Sigmoid colon (tissue), 7 donors: ENCODE measurements around the gene RSPH1. TPM values are rescaled to one million over a fixed set of nuclear protein-coding genes. Genes with fewer than 3 reads are reported as not detected.

Experiments used
- DNase-seq: peaks from one replicate; pipeline ENCODE4 v3.0.0-alpha.2; 2019
- H3K27ac ChIP-seq, 4 donors: fragments of 200-600 bp; sonication (generic); one replicate each; pipeline ENCODE4 v1.5.1; 2016 to 2019; ENCODE audit warnings: mild to moderate bottlenecking in 1 of 4
- H3K27me3 ChIP-seq, 3 donors: fragments of 200-600 bp; sonication (generic); one replicate each; pipeline ENCODE4 v1.5.1; 2019; ENCODE audit warnings: mild to moderate bottlenecking in 1 of 3
- H3K36me3 ChIP-seq, 4 donors: fragments of 200-600 bp; sonication (generic); one replicate each; pipeline ENCODE4 v1.5.1; 2016 to 2019
- H3K4me1 ChIP-seq, 4 donors: fragments of 200-600 bp; sonication (generic); one replicate each; pipeline ENCODE4 v1.5.1; 2017 to 2019
- H3K4me3 ChIP-seq, 4 donors: fragments of 200-600 bp; sonication (generic); one replicate each; pipeline ENCODE4 v1.5.1; 2017 to 2019; ENCODE audit warnings: mild to moderate bottlenecking in 2 of 4, moderate library complexity in 1 of 4
- H3K9me3 ChIP-seq, 4 donors: fragments of 200-600 bp in 3 of 4; sonication (generic) in 3 of 4; one replicate each; pipeline versions ENCODE4 v1.5.1 to v1.6.1; 2013 to 2019
- EP300 ChIP-seq, 4 donors: sonication (generic); formaldehyde crosslinking; IDR thresholded peaks; one replicate each; pipeline ENCODE4 v1.6.1; 2017; ENCODE audit warnings: antibody characterized with exemption in 4 of 4
- POLR2A ChIP-seq, 2 donors: fragments of 450-650 bp; IDR thresholded peaks; one replicate each; pipeline ENCODE4 v1.6.1; 2016; ENCODE audit warnings: antibody characterized with exemption in 2 of 2, mild to moderate bottlenecking in 2 of 2, moderate library complexity in 2 of 2
- POLR2AphosphoS5 ChIP-seq, 4 donors: sonication (generic); formaldehyde crosslinking; IDR thresholded peaks; one replicate each; pipeline ENCODE4 v1.6.1; 2017; ENCODE audit warnings: antibody characterized with exemption in 4 of 4
- WGBS, 2 donors: extraction: QIAGEN DNeasy Blood & Tissue Kit; methylation state at CpG; one replicate each; pipeline ENCODE4 v1.1.7; 2013; 5-methylcytosine and 5-hydroxymethylcytosine counted together
- intact Hi-C: fragments of 100-400 bp; cut with DNase I; formaldehyde crosslinking; loops from one replicate; pipeline ENCODE4 v1.15.1; 2023
- polyA plus RNA-seq, 3 donors: library from polyadenylated mRNA; stranded (reverse); fragments of 200-250 nt; gene quantifications; one replicate each; pipeline ENCODE4 v1.2.3, GENCODE V29; 2013
- total RNA-seq, 4 donors: library from RNA; depleted of rRNA; stranded (reverse); fragments of >200 nt; gene quantifications; one replicate each; pipeline ENCODE4 v1.1.0, GENCODE V29; 2016
- TF ChIP-seq, protein P1 (sequence below), 4 experiments: fragments of 450-650 bp in 3 of 4; fragments of 200-600 bp in 1 of 4; IDR thresholded peaks; one replicate each; pipeline ENCODE4 v1.5.1; 2016 to 2019; ENCODE audit warnings: antibody characterized with exemption in 4 of 4, mild to moderate bottlenecking in 3 of 4, moderate library complexity in 2 of 4
- donor health status: healthy with polysubstance abuse.
- donor health status: Bipolar disorder and iron deficiency.
- donor health status: healthy.

The RSPH1 gene
- total and polyA plus RNA-seq, 7 donors = 1.2 to 13.4 (median 3.0) TPM; not detected in 2

DNA sequence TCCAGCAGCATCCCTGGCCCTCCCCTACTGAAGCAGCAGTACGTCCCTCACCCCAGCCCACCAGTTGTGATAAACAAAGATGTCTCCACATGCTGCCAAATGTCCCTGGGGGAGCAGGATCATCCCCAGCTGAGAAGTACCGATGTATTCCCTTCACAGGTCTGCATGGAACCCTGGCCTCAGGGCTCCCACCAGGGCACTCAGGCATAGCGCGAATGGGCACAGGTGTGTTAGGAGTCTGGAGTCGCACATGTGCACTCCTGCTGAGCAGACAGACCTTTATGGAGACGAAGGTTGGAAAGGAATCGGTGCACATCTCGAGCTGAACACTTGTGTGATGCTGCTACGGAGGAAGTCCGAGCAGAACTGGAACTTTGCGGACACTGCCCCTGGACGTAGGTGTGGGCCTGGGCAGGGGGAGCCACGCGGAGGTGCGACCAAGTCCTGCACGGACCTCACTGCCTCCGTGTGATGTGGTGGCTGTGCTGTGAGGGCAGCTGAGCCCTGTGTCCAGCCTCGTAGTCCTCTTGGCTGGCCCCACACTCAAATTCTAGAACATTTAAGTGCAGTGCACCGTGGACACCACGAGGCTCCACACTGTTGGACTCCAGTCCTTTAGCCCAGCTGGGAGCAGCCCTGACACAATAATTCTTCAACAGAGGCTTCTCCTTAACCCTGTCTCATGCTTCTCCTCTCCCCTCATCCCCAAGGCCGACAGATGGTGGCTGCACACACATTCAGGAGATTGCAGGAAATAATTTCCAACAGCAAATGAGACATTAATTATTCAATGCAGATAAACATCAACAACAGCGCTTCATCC lies 43.4 kb downstream of the RSPH1 start:
- DNase-seq = no peak
- Histone ChIP-seq H3K4me3 (no peak overlapping the region), H3K36me3 (no peaks in the 10 kb centered on the region), H3K4me1 (no peaks in the 10 kb centered on the region), H3K27ac (no peak overlapping the region), H3K27me3 (no peaks in the 10 kb centered on the region), H3K9me3 (no peaks in the 10 kb centered on the region)
- 89 to 94% methylated on average over 22 of the region's 22 CpGs for WGBS, 2 donors
- intact Hi-C loops = loop anchor here (10.0 kb wide), 1 partner anchor 308 kb away; no protein-coding TSS in a partner anchor
- TF ChIP-seq, protein P1, sequence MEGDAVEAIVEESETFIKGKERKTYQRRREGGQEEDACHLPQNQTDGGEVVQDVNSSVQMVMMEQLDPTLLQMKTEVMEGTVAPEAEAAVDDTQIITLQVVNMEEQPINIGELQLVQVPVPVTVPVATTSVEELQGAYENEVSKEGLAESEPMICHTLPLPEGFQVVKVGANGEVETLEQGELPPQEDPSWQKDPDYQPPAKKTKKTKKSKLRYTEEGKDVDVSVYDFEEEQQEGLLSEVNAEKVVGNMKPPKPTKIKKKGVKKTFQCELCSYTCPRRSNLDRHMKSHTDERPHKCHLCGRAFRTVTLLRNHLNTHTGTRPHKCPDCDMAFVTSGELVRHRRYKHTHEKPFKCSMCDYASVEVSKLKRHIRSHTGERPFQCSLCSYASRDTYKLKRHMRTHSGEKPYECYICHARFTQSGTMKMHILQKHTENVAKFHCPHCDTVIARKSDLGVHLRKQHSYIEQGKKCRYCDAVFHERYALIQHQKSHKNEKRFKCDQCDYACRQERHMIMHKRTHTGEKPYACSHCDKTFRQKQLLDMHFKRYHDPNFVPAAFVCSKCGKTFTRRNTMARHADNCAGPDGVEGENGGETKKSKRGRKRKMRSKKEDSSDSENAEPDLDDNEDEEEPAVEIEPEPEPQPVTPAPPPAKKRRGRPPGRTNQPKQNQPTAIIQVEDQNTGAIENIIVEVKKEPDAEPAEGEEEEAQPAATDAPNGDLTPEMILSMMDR (IDR thresholded peaks at IDR 0.05) = no peak
- TF ChIP-seq POLR2AphosphoS5 (IDR thresholded peaks at IDR 0.05) = no peak
- TF ChIP-seq POLR2A (IDR thresholded peaks at IDR 0.05) = no peak
- no peak for TF ChIP-seq EP300 (IDR thresholded peaks at IDR 0.05)

DNA sequence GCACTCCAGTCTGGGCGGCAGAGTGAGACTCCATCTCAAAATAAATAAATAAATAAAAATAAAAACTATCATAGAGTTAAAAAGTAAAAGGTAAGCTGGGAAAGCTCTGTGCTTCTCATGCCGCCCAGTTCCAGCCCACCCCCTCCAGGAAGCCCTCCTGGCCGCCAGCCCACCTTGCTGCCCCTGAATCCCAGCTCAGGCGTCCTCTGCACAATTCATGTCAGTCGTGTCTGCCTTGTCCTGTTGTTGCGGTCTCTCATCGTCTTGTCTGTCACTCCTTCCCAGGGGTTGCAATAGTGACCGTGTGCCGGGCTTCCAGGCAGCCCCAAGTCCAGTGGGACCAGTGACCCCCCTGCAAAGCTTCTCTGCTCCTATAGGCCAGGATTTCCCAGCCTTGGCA lies 44.1 kb downstream of the RSPH1 start:
- intact Hi-C loops = loop anchor here (10.0 kb wide), 1 partner anchor 307 kb away; no protein-coding TSS in a partner anchor
- H3K36me3 ChIP-seq = no peaks in the 10 kb centered on the region
- no peak overlapping the region for H3K27ac ChIP-seq
- DNase-seq = no peak
- no peaks in the 10 kb centered on the region for H3K4me1 ChIP-seq
- no peak overlapping the region for H3K4me3 ChIP-seq
- 98% methylated on average over 9 of the region's 9 CpGs for WGBS, 2 donors
- H3K27me3 ChIP-seq = no peaks in the 10 kb centered on the region
- no peak for TF ChIP-seq POLR2A (IDR thresholded peaks at IDR 0.05)
- no peaks in the 10 kb centered on the region for H3K9me3 ChIP-seq

DNA sequence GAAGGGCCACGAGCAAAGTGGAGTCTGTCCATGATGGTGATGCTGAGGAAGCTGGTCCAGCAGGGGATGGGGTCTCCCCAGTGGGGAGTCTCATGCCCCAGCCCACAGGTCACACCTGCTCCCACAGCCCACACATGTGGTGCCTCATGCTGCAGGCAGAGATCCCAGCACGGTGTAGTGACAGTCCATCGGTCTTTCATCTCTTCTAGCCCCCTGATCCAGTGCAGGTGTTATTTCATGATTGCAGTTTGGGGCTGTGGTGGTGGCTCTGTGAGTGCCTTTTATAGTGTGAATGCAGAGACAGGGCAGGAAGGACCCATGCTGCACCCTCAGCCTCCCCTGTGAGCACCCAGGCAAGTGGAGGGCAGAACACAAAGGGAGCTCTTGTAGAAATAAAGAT lies 47.3 kb downstream of the RSPH1 start:
- intact Hi-C loops = no loop called here
- Histone ChIP-seq H3K27ac (no peak overlapping the region), H3K36me3 (no peaks in the 10 kb centered on the region), H3K27me3 (peaks cover 0 to 6% (median 0%) of the 10 kb centered on the region in 3 donors), H3K9me3 (no peaks in the 10 kb centered on the region), H3K4me3 (no peak overlapping the region), H3K4me1 (no peaks in the 10 kb centered on the region)
- DNase-seq = no peak
- TF ChIP-seq POLR2AphosphoS5 (IDR thresholded peaks at IDR 0.05) = no peak
- TF ChIP-seq, protein P1 (IDR thresholded peaks at IDR 0.05) = no peak
- TF ChIP-seq POLR2A (IDR thresholded peaks at IDR 0.05) = no peak
- TF ChIP-seq EP300 (IDR thresholded peaks at IDR 0.05) = no peak
- 79 to 91% methylated on average over 3 of the region's 3 CpGs for WGBS, 2 donors

DNA sequence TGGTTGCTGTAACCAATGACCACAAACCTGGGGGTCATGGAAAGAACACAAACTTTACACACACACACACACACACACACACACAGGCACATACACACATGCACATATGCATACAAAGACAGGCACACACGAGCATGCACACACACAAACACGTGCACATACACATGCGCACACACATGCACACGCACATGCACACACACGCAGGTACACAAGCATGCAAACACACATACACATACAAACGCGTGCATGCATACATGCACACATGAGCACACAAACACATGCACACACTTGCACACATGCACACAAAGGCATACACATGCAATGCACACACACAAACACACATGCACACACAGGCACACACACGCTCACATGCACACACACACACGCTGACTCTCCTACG lies 48.3 kb downstream of the RSPH1 start:
- no peak for DNase-seq
- intact Hi-C loops = no loop called here
- H3K4me3 ChIP-seq = no peak overlapping the region
- no peaks in the 10 kb centered on the region for H3K36me3 ChIP-seq
- WGBS, 2 donors = 92 to 94% methylated on average over 10 of the region's 10 CpGs
- TF ChIP-seq POLR2AphosphoS5 (IDR thresholded peaks at IDR 0.05) (no peak), POLR2A (IDR thresholded peaks at IDR 0.05) (no peak)
- TF ChIP-seq, protein P1 (IDR thresholded peaks at IDR 0.05) = no peak
- H3K27ac ChIP-seq = no peak overlapping the region
- no peaks in the 10 kb centered on the region for H3K9me3 ChIP-seq
- peaks cover 0 to 6% (median 0%) of the 10 kb centered on the region in 3 donors for H3K27me3 ChIP-seq
- H3K4me1 ChIP-seq = no peaks in the 10 kb centered on the region

DNA sequence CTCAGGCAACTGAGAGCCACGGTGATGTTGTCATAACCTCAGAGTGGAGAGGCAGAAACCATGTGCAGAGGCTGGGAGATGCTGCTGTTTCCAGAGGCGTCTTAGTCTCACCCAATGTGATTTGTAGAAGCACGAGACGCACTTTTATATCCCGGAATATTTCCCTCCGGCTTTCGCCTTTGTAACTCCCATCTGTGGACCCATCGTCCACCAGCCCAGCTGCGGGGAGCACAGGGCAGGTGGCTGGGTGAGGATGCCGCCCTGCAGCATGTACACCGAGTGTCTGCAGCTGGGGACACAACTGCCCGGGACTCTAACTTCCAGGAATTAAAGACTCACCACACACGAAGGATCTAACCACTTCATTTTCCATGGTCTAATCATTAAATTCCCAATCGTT lies 48.8 kb downstream of the RSPH1 start:
- 82 to 88% methylated on average over 14 of the region's 14 CpGs for WGBS, 2 donors
- H3K27me3 ChIP-seq = peaks cover 0 to 6% (median 0%) of the 10 kb centered on the region in 3 donors
- H3K9me3 ChIP-seq = no peaks in the 10 kb centered on the region
- H3K36me3 ChIP-seq = no peaks in the 10 kb centered on the region
- intact Hi-C loops = no loop called here
- no peak overlapping the region for H3K27ac ChIP-seq
- no peak overlapping the region for H3K4me3 ChIP-seq
- no peak for DNase-seq
- no peak for TF ChIP-seq EP300 (IDR thresholded peaks at IDR 0.05)
- no peak for TF ChIP-seq POLR2A (IDR thresholded peaks at IDR 0.05)
- TF ChIP-seq, protein P1 (IDR thresholded peaks at IDR 0.05) = no peak
- TF ChIP-seq POLR2AphosphoS5 (IDR thresholded peaks at IDR 0.05) = no peak
- no peaks in the 10 kb centered on the region for H3K4me1 ChIP-seq
